Ovary (tissue), 1 donor: Measurements from ENCODE around the gene ICA1L.

Source experiments
- EP300 ChIP-seq: sonication (generic); formaldehyde crosslinking; IDR thresholded peaks from one replicate; pipeline ENCODE4 v1.6.1; 2017; ENCODE audit warnings: antibody characterized with exemption
- POLR2A ChIP-seq: fragments of 450-650 bp; IDR thresholded peaks from one replicate; pipeline ENCODE4 v1.6.1; 2017; ENCODE audit warnings: antibody characterized with exemption, mild to moderate bottlenecking, moderate library complexity

- TF ChIP-seq POLR2A (no peak), EP300 (no peak)
These were observed 115.0 kb downstream of the ICA1L start for GRCh38 chr2:202756598-202756997.
